HepG2 (cell line): Measurements from ENCODE around the gene APC2. TPM values are rescaled to one million over a fixed set of nuclear protein-coding genes. Genes with fewer than 3 reads are reported as not detected.
A peak's percentile ranks its signal among the peaks of the same experiment; 100 is the strongest.

Experiments used
- AHDC1 ChIP-seq: sonication (generic); formaldehyde crosslinking; IDR thresholded peaks from 2 replicates; pipeline ENCODE4 v1.5.1; 2020; ENCODE audit warnings: mild to moderate bottlenecking, missing genetic modification reagents, borderline replicate concordance
- HMG20B ChIP-seq: conservative IDR thresholded peaks from 2 replicates; pipeline ENCODE4 v1.6.1; 2016; ENCODE audit warnings: missing genetic modification reagents, missing compliant biosample characterization
- MAF1 ChIP-seq: sonication (generic); formaldehyde crosslinking; IDR thresholded peaks from 2 replicates; pipeline ENCODE4 v1.5.0; 2020; ENCODE audit warnings: missing genetic modification reagents, borderline replicate concordance
- NFIB ChIP-seq: sonication (generic); formaldehyde crosslinking; IDR thresholded peaks from 2 replicates; pipeline ENCODE4 v1.9.0; 2021; ENCODE audit warnings: missing genetic modification reagents, mild to moderate bottlenecking, borderline replicate concordance
- POGK ChIP-seq: sonication (generic); formaldehyde crosslinking; conservative IDR thresholded peaks from 2 replicates; pipeline ENCODE4 v1.8.0; 2022; ENCODE audit warnings: mild to moderate bottlenecking, moderate library complexity, missing genetic modification reagents
- POLR2A ChIP-seq, 2 experiments: IDR thresholded peaks; 2 replicates each; pipeline ENCODE4 v1.6.1; 2011; ENCODE audit warnings: low read depth in 2 of 2, low read length in 2 of 2, mild to moderate bottlenecking in 1 of 2, moderate library complexity in 1 of 2; ENCODE audit not compliant: insufficient read depth in 1 of 2
- RAD51 ChIP-seq: fragments of 450-650 bp; IDR thresholded peaks from 2 replicates; pipeline ENCODE4 v1.6.1; 2016; ENCODE audit warnings: borderline replicate concordance
- SNAPC5 ChIP-seq: sonication (generic); formaldehyde crosslinking; IDR thresholded peaks from 2 replicates; pipeline ENCODE4 v1.8.1; 2023; ENCODE audit warnings: mild to moderate bottlenecking, missing genetic modification reagents, borderline replicate concordance
- TFDP2 ChIP-seq: sonication (generic); formaldehyde crosslinking; IDR thresholded peaks from 2 replicates; pipeline ENCODE4 v1.4.0; 2020; ENCODE audit warnings: missing genetic modification reagents
- YEATS2 ChIP-seq: sonication (generic); formaldehyde crosslinking; IDR thresholded peaks from 2 replicates; pipeline ENCODE4 v1.4.0; 2020; ENCODE audit warnings: missing genetic modification reagents, borderline replicate concordance
- ZFP36L1 ChIP-seq: sonication (generic); formaldehyde crosslinking; IDR thresholded peaks from 2 replicates; pipeline ENCODE4 v1.8.0; 2022; ENCODE audit warnings: mild to moderate bottlenecking, missing genetic modification reagents, moderate library complexity
- ZFP82 ChIP-seq: sonication (generic); formaldehyde crosslinking; IDR thresholded peaks from 2 replicates; pipeline ENCODE4 v1.5.1; 2020; ENCODE audit warnings: mild to moderate bottlenecking, missing genetic modification reagents, borderline replicate concordance
- ZNF264 ChIP-seq: sonication (generic); formaldehyde crosslinking; IDR thresholded peaks from 2 replicates; pipeline ENCODE4 v1.4.0; 2020; ENCODE audit warnings: missing genetic modification reagents
- ZNF33A ChIP-seq: sonication (generic); formaldehyde crosslinking; IDR thresholded peaks from 2 replicates; pipeline ENCODE4 v1.5.1; 2020; ENCODE audit warnings: missing genetic modification reagents, mild to moderate bottlenecking, moderate library complexity, borderline replicate concordance
- ZNF550 ChIP-seq: sonication (generic); formaldehyde crosslinking; IDR thresholded peaks from 2 replicates; pipeline ENCODE4 v1.4.0; 2020; ENCODE audit warnings: mild to moderate bottlenecking, missing genetic modification reagents, borderline replicate concordance
- ZNF577 ChIP-seq: sonication (generic); formaldehyde crosslinking; IDR thresholded peaks from 2 replicates; pipeline ENCODE4 v1.4.0; 2020; ENCODE audit warnings: mild to moderate bottlenecking, low read depth, missing genetic modification reagents, borderline replicate concordance
- ZNF800 ChIP-seq: sonication (generic); formaldehyde crosslinking; IDR thresholded peaks from 2 replicates; pipeline ENCODE4 v1.4.0; 2020; ENCODE audit warnings: missing genetic modification reagents
- polyA plus RNA-seq, 8 experiments: library from polyadenylated mRNA; depleted of rRNA in 3 of 8; stranded (reverse) in 7 of 8; unstranded in 1 of 8; fragments of >200 nt; fragmentation: Illumina TruSeq in 4 of 8; extraction: Trizol in 4 of 8; gene quantifications; 2 replicates each; pipeline versions ENCODE4 v1.2.1 to v1.2.3, GENCODE V29; 2011 to 2016; ENCODE audit warnings: low read depth in 4 of 8, missing spikeins in 1 of 8, mixed read lengths in 1 of 8; ENCODE audit not compliant: insufficient read depth in 1 of 8
- total RNA-seq, 5 experiments: library from RNA; depleted of rRNA; stranded (reverse); fragments of >200 nt; fragmentation: Illumina TruSeq; extraction: Trizol; gene quantifications; 2 replicates each; pipeline ENCODE4 v1.2.3, GENCODE V29; 2016; ENCODE audit warnings: low read depth in 1 of 5

Gene APC2
- total and polyA plus RNA-seq, 2 of the 13 experiments (the other 11 are each of a cell fraction or from before 2014, with no cell fraction given), result 0.08 to 0.22 TPM

- TF ChIP-seq ZFP36L1 (CRISPR knock-in tag) (no peak), AHDC1 (CRISPR knock-in tag) (no peak), SNAPC5 (CRISPR knock-in tag) (0 out of 2 replicates have a peak, but pooled peaks have one; percentile 74), POGK (CRISPR knock-in tag) (peak; percentile 66; the same call in 1 of the 2 replicates), ZNF264 (CRISPR knock-in tag) (no peak), ZNF33A (CRISPR knock-in tag) (no peak), MAF1 (CRISPR knock-in tag) (no peak), ZNF577 (CRISPR knock-in tag) (no peak), RAD51 (no peak), ZNF800 (CRISPR knock-in tag) (no peak), ZNF550 (CRISPR knock-in tag) (no peak), POLR2A (IDR thresholded peaks at IDR 0.05; ENCODE audit: insufficient read depth in 1 of 2, low read depth in 2 of 2, low read length in 2 of 2) (no peak), TFDP2 (CRISPR knock-in tag) (peak; percentile 76), HMG20B (CRISPR knock-in tag) (no peak), ZFP82 (CRISPR knock-in tag) (no peak), NFIB (CRISPR knock-in tag) (no peak), YEATS2 (CRISPR knock-in tag) (peak; percentile 37; the same call in 1 of the 2 replicates)
These were observed 40.6 kb downstream of the APC2 start, which contains the start of gene PCSK4 (continued) for GRCh38 chr19:1490311-1491113.
